GM18868 (cell line): ENCODE results near the gene DMRT2.
A peak's percentile ranks its signal among the peaks of the same experiment; 100 is the strongest.

Experiments
- ATAC-seq: cut with Tn5 transposase; IDR thresholded peaks from one replicate; pipeline ENCODE4 v1.9.1; 2021; ENCODE audit warnings: mild to moderate bottlenecking, moderate library complexity; ENCODE audit not compliant: unreplicated experiment

Gene DMRT2

GRCh38 chr9:1046639-1047572, 3.3 kb upstream of the DMRT2 start:
- no peak for ATAC-seq

GRCh38 chr9:1047591-1048230, 2.4 kb upstream of the DMRT2 start:
- no peak for ATAC-seq

DNA sequence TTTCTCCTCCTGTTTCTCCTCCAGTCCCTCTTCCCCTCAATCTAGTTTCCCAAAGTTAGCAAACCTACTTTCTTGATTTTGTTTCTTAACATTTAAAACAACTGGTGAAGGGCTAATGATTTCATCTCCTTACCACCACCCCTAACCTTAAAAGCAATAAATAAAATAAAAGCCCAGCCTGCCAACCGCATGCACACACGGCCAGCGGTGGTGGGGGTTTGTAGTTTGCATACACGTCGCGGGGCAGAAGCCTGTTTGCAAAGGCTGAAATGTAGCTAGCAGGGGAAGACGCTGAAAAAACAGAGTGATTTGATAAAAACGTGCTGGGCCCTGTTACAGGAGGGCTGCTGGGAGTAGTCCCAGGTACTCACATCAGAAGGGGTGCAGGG, 1.9 kb upstream of the DMRT2 start:
- no peak for ATAC-seq

- ATAC-seq, result no peak
These were observed 1.3 kb upstream of the DMRT2 start for GRCh38 chr9:1048811-1049210.

DNA sequence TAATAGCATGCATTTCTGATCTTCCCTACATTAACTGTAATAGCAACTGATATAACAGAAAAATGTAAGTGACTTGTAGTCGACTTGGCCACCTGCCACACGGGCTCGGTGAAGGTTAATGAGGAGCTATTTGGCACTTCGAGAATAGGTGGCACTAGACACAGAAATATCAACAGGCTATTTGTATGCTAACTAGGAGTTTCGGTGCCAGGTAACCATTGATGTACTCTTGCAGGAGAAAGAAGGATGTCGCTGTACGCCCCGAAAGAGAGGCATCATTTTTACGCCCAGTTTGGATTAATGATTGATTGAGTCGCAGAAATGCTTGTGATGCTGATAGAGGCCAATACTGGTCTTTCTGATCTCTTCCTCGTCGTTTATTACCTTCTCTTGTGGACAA, 516 bp upstream of the DMRT2 start:
- ATAC-seq, result no peak

DNA sequence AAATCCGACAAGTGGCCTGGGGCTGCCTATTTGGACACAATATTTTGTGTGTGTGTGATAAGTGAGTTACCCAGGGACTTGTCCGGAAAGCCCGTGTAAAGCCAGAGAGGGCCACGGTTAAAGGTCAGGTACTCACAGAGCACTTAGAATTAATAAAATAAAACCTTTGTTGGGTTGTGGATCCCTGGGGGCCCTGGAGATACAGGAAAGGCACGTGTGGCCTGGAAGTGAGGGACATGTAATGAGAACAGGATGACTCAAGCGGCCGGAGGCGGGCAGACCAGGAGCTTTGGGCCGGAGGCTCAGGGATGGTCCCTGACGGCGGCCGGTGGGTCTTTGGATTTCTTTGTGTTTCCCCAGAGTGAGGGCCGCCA, 1.0 kb downstream of the DMRT2 start:
- no peak for ATAC-seq

DNA sequence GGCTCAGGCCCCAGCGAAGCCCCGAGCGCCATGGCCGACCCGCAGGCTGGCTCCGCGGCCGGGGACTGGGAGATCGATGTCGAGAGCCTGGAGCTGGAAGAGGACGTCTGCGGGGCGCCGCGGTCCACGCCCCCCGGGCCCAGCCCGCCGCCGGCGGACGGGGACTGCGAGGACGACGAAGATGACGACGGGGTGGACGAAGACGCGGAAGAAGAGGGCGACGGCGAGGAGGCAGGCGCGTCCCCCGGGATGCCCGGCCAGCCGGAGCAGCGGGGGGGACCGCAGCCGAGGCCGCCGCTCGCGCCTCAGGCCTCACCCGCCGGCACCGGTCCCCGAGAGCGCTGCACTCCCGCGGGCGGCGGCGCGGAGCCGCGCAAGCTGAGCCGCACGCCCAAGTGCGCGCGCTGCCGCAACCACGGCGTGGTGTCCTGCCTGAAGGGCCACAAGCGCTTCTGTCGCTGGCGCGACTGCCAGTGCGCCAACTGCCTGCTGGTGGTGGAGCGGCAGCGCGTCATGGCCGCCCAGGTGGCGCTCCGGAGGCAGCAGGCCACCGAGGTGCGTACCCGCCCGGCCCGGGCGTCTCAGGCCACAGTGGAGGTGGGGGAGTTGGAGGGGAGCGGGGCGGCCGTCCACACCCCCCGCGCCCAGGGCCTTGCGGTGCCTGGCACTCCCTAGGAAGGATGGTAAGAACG, 1.6 kb downstream of the DMRT2 start:
- peak; percentile 44 for ATAC-seq

DNA sequence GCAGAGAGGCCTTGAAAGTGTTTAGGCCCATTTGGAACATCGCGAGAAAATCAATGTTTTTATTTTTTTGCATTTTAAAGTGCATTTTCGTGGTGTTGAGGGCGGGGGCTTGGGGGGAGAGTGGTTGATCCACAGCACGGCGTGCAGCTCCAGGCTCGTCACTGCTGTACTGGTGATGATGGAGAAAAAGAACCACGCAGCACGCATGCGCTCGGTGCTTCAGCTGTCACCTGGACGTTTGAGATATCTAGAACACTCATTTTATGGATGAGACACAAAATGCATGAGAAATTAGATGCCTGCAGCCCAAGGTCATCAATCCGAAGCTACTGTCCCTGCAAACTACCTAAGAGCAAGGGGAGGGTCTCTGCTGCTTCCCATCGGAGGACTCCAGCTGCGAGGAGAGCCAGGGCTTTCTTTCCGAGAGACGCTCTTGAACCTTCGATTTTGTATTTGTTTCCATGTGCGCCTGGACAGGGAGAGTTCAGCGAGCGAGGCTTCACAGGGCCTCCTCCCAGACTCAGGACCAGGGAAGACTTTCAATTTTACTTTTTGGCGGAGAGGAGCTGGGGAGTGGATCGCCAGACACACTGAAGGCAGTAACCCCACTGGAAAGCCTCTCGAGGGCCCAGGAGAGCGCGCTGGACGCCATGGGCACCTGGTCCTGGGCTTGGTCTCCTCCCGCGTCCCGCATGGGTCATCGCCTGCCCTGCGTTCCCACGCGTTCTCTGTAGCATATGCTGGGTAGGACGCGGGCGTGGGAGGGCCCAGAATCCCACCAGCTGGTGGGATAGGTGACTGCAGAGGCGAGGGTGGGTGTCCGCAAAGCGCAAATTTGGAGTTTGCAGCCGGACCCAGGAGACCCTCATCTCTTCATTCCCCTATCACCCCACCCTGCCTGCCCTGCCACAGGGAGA, 2.5 kb downstream of the DMRT2 start:
- no peak for ATAC-seq

DNA sequence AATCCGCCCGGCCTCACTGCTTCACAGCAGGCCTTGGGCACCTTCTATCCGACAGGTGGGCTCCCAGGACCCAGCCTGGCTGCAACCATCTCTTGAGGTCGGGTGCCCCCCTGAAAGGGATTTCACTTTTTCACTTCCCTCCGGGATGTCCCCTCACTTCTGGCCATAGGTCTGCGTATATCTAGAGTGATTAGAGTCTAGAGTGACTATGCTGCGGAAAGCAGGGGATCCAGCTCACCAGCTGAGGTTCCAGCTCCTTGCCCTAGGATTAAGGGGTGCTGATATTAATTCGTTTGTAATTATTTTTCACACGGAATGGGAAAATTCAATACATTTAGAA, 3.1 kb downstream of the DMRT2 start:
- no peak for ATAC-seq

- no peak for ATAC-seq
These were observed 3.8 kb downstream of the DMRT2 start for GRCh38 chr9:1053986-1054425.

DNA sequence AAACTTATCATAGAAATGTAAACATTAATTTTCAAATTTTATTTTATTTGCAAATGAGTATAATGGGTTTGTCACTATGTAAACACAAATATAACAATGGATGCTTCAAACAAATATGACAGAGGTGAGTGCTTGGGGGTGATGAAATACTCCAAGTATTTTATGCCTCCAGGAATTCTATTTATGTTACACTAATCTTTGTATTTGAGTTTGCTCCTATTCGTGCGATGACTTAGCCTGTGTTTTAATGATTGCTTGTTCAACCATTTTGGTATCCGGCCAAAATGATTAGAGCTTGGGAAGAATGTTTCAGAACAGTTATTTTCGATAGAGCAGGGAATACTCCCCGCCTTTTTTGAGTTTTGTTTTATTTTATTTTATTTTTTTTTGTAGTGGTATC, 5.0 kb downstream of the DMRT2 start:
- ATAC-seq, result no peak

DNA sequence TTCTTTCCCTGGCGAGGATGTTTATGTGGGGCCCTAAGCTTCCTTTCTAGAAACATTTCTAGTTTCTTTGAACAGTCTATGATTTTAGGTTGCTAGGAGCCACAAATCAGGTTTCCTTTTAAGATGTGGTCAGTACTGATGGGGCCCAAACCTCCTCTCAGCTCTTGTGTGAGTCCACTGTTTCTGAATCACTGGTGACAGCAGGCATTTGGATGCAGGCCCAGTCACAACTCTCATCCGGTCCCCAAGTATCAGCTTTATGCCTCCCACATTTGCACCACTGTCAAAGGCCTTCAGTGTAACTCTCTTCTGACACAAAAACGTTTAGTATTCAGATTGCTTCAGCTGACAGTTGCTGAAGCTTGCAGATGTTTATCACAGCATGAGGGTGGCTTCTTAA, 7.8 kb downstream of the DMRT2 start:
- no peak for ATAC-seq

GRCh38 chr9:1058826-1059487, 8.8 kb downstream of the DMRT2 start:
- ATAC-seq, result no peak

- no peak for ATAC-seq
These were observed 15.0 kb downstream of the DMRT2 start for GRCh38 chr9:1065130-1065529.

DNA sequence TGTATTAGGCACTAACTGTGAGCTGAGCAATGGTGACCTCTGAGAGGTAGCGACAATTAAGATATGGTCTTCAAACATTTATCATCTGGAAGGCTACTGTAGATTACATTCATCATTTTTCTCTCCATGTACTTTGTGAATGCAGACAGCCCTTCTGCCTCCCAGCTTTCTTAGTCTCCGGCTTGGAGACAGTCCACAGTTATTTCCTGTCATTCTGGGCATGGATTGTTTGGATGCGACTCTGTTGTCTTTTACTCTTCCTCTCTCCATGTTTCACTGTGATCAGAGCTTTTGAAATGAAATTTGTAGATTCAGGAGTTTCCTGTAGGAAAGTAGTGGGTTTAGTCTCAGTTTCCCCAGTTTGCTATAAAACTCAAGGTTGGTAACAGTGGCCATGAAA, 20.5 kb downstream of the DMRT2 start:
- no peak for ATAC-seq

GRCh38 chr9:1071730-1072129, 21.6 kb downstream of the DMRT2 start:
- no peak for ATAC-seq

DNA sequence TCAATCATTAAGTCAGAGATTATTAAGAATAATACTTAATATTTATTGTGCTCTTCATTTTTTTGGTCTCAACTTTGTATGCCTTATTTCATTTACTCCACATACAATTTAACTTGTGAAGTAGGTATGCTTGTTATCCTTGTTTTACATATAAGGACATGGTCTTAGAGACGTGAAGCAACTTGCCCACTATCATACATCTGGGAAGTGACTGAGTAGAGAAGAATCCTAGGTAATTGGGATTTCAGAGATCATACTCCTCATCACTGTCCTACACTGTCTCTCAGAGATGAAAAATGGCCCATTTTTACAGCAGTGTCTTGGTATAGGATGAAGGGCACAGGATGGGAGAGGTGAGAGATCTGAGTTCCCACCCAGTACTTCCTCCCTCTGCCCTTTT, 23.3 kb downstream of the DMRT2 start:
- no peak for ATAC-seq

GRCh38 chr9:1077616-1078015, 27.5 kb downstream of the DMRT2 start:
- no peak for ATAC-seq

GRCh38 chr9:1083325-1083913, 33.3 kb downstream of the DMRT2 start:
- ATAC-seq, result no peak

GRCh38 chr9:1085086-1085485, 34.9 kb downstream of the DMRT2 start:
- no peak for ATAC-seq
